Measurements from ENCODE around the gene LHFPL2. TPM values are rescaled to one million over a fixed set of nuclear protein-coding genes. Genes with fewer than 3 reads are reported as not detected.

LHFPL2 gene
- total and polyA plus RNA-seq, 4 experiments from 2014 or later, result 0.25 to 2.7 (median 1.6) TPM

- Mint-ChIP-seq H3K9me3 (peaks cover 0 to 3% (median 0%) of the 10 kb centered on the region in 8 donors), H3K4me1 (no peaks in the 10 kb centered on the region)
- CTCF ChIA-PET (ENCODE audit: partially characterized antibody), result no interaction called here
Measured at GRCh38 chr5:78615697-78616096, 32.9 kb downstream of the LHFPL2 start.

GRCh38 chr5:78614816-78615215 lies 33.8 kb downstream of the LHFPL2 start:
- POLR2A ChIA-PET (ENCODE audit: partially characterized antibody), result no interaction called here
- H3K27me3 ChIP-seq (ENCODE audit: insufficient read depth, low read length), result no peaks in the 10 kb centered on the region
- no peak overlapping the region for H3K27ac Mint-ChIP-seq
- H3K36me3 ChIP-seq (ENCODE audit: insufficient read depth, low read length), result no peaks in the 10 kb centered on the region
- no peaks in the 10 kb centered on the region for H3K9me3 ChIP-seq (ENCODE audit: control insufficient read depth in 1 of 2, low read length in 2 of 2)
- no peak for DNase-seq
- no peaks in the 10 kb centered on the region for H3K4me1 Mint-ChIP-seq
- peaks cover 0 to 5% of the 10 kb centered on the region in 2 donors for H3K27me3 Mint-ChIP-seq
- CTCF ChIA-PET (ENCODE audit: partially characterized antibody), result no interaction called here
- intact Hi-C loops (cut with micrococcal nuclease), result no loop called here
- H3K4me1 ChIP-seq (ENCODE audit: insufficient read depth, low read length), result no peaks in the 10 kb centered on the region
- H3K4me3 Mint-ChIP-seq, result no peak overlapping the region
- no peak overlapping the region for H3K4me3 ChIP-seq (ENCODE audit: low read length in 2 of 2)
- H3K36me3 Mint-ChIP-seq, result no peaks in the 10 kb centered on the region
- H3K9me3 Mint-ChIP-seq, result no peaks in the 10 kb centered on the region
- H3K27ac ChIP-seq (ENCODE audit: low read depth, low read length), result no peak overlapping the region

More at GRCh38 chr5:78615697-78616096, 32.9 kb downstream of the LHFPL2 start:
- Histone ChIP-seq H3K36me3 (ENCODE audit: insufficient read depth, low read length) (no peaks in the 10 kb centered on the region), H3K4me3 (ENCODE audit: low read length in 2 of 2) (no peak overlapping the region), H3K27ac (ENCODE audit: low read depth, low read length) (no peak overlapping the region), H3K4me1 (ENCODE audit: insufficient read depth, low read length) (no peaks in the 10 kb centered on the region), H3K27me3 (ENCODE audit: insufficient read depth, low read length) (no peaks in the 10 kb centered on the region), H3K9me3 (ENCODE audit: control insufficient read depth in 1 of 2, low read length in 2 of 2) (no peaks in the 10 kb centered on the region)
- Mint-ChIP-seq H3K36me3 (no peaks in the 10 kb centered on the region), H3K27me3 (peaks cover 0 to 2% of the 10 kb centered on the region in 2 donors), H3K4me3 (no peak overlapping the region), H3K27ac (no peak overlapping the region)
- no peak for DNase-seq
- intact Hi-C loops (cut with micrococcal nuclease), result no loop called here
- POLR2A ChIA-PET (ENCODE audit: partially characterized antibody), result no interaction called here

- POLR2A ChIA-PET (ENCODE audit: partially characterized antibody), result no interaction called here
- Mint-ChIP-seq H3K4me1 (no peaks in the 10 kb centered on the region), H3K36me3 (no peaks in the 10 kb centered on the region), H3K27me3 (peaks cover 0 to 6% of the 10 kb centered on the region in 2 donors), H3K9me3 (no peaks in the 10 kb centered on the region), H3K27ac (no peak overlapping the region), H3K4me3 (no peak overlapping the region)
- H3K4me1 ChIP-seq (ENCODE audit: insufficient read depth, low read length), result no peaks in the 10 kb centered on the region
- H3K27me3 ChIP-seq (ENCODE audit: insufficient read depth, low read length), result no peaks in the 10 kb centered on the region
- intact Hi-C loops (cut with micrococcal nuclease), result no loop called here
- CTCF ChIA-PET (ENCODE audit: partially characterized antibody), result no interaction called here
- no peak overlapping the region for H3K27ac ChIP-seq (ENCODE audit: low read depth, low read length)
- H3K4me3 ChIP-seq (ENCODE audit: low read length in 2 of 2), result no peak overlapping the region
- H3K9me3 ChIP-seq (ENCODE audit: control insufficient read depth in 1 of 2, low read length in 2 of 2), result no peaks in the 10 kb centered on the region
- DNase-seq, result no peak
- no peaks in the 10 kb centered on the region for H3K36me3 ChIP-seq (ENCODE audit: insufficient read depth, low read length)
Measured at GRCh38 chr5:78613756-78614155, 34.8 kb downstream of the LHFPL2 start.

GRCh38 chr5:78613151-78613533 lies 35.4 kb downstream of the LHFPL2 start:
- Histone ChIP-seq H3K4me3 (ENCODE audit: low read length in 2 of 2) (no peak overlapping the region), H3K4me1 (ENCODE audit: insufficient read depth, low read length) (no peaks in the 10 kb centered on the region), H3K36me3 (ENCODE audit: insufficient read depth, low read length) (no peaks in the 10 kb centered on the region), H3K9me3 (ENCODE audit: control insufficient read depth in 1 of 2, low read length in 2 of 2) (no peaks in the 10 kb centered on the region), H3K27me3 (ENCODE audit: insufficient read depth, low read length) (no peaks in the 10 kb centered on the region), H3K27ac (ENCODE audit: low read depth, low read length) (no peak overlapping the region)
- ChIA-PET POLR2A (ENCODE audit: partially characterized antibody) (no interaction called here), CTCF (ENCODE audit: partially characterized antibody) (no interaction called here)
- peaks cover 0 to 6% of the 10 kb centered on the region in 2 donors for H3K27me3 Mint-ChIP-seq
- H3K4me1 Mint-ChIP-seq, result no peaks in the 10 kb centered on the region
- intact Hi-C loops (cut with micrococcal nuclease), result no loop called here
- no peak for DNase-seq
- no peak overlapping the region for H3K27ac Mint-ChIP-seq
- no peaks in the 10 kb centered on the region for H3K36me3 Mint-ChIP-seq
- no peak overlapping the region for H3K4me3 Mint-ChIP-seq
- no peaks in the 10 kb centered on the region for H3K9me3 Mint-ChIP-seq

- Mint-ChIP-seq H3K27me3 (peaks cover 2 to 8% of the 10 kb centered on the region in 2 donors), H3K36me3 (no peaks in the 10 kb centered on the region), H3K4me3 (no peak overlapping the region), H3K27ac (no peak overlapping the region), H3K9me3 (peaks cover 0 to under 1% (median 0%) of the 10 kb centered on the region in 8 donors), H3K4me1 (no peaks in the 10 kb centered on the region)
- intact Hi-C loops (cut with micrococcal nuclease), result no loop called here
- DNase-seq, result no peak
- Histone ChIP-seq H3K27me3 (ENCODE audit: insufficient read depth, low read length) (no peaks in the 10 kb centered on the region), H3K4me1 (ENCODE audit: insufficient read depth, low read length) (no peaks in the 10 kb centered on the region), H3K27ac (ENCODE audit: low read depth, low read length) (no peak overlapping the region), H3K36me3 (ENCODE audit: insufficient read depth, low read length) (no peaks in the 10 kb centered on the region), H3K4me3 (ENCODE audit: low read length in 2 of 2) (no peak overlapping the region), H3K9me3 (ENCODE audit: control insufficient read depth in 1 of 2, low read length in 2 of 2) (no peaks in the 10 kb centered on the region)
- ChIA-PET CTCF (ENCODE audit: partially characterized antibody) (no interaction called here), POLR2A (ENCODE audit: partially characterized antibody) (no interaction called here)
Measured at GRCh38 chr5:78612227-78613150, 36.1 kb downstream of the LHFPL2 start.

GRCh38 chr5:78611126-78611605 lies 37.4 kb downstream of the LHFPL2 start:
- POLR2A ChIA-PET (ENCODE audit: partially characterized antibody), result no interaction called here
- CTCF ChIA-PET (ENCODE audit: partially characterized antibody), result no interaction called here
- intact Hi-C loops (cut with micrococcal nuclease), result no loop called here
- Histone ChIP-seq H3K27me3 (ENCODE audit: insufficient read depth, low read length) (no peaks in the 10 kb centered on the region), H3K27ac (ENCODE audit: low read depth, low read length) (no peak overlapping the region), H3K4me3 (ENCODE audit: low read length in 2 of 2) (no peak overlapping the region), H3K36me3 (ENCODE audit: insufficient read depth, low read length) (no peaks in the 10 kb centered on the region), H3K4me1 (ENCODE audit: insufficient read depth, low read length) (no peaks in the 10 kb centered on the region), H3K9me3 (ENCODE audit: control insufficient read depth in 1 of 2, low read length in 2 of 2) (no peaks in the 10 kb centered on the region)
- Mint-ChIP-seq H3K4me1 (no peaks in the 10 kb centered on the region), H3K27me3 (peaks cover 4 to 8% of the 10 kb centered on the region in 2 donors), H3K4me3 (no peak overlapping the region), H3K9me3 (peaks cover 0 to 2% (median 0%) of the 10 kb centered on the region in 8 donors), H3K36me3 (no peaks in the 10 kb centered on the region), H3K27ac (no peak overlapping the region)
- no peak for DNase-seq

- H3K4me3 Mint-ChIP-seq, result no peak overlapping the region
- H3K27ac Mint-ChIP-seq, result no peak overlapping the region
- Histone ChIP-seq H3K36me3 (ENCODE audit: insufficient read depth, low read length) (no peaks in the 10 kb centered on the region), H3K27ac (ENCODE audit: low read depth, low read length) (no peak overlapping the region), H3K4me1 (ENCODE audit: insufficient read depth, low read length) (no peaks in the 10 kb centered on the region), H3K27me3 (ENCODE audit: insufficient read depth, low read length) (no peaks in the 10 kb centered on the region), H3K9me3 (ENCODE audit: control insufficient read depth in 1 of 2, low read length in 2 of 2) (no peaks in the 10 kb centered on the region), H3K4me3 (ENCODE audit: low read length in 2 of 2) (no peak overlapping the region)
- peaks cover 7 to 9% of the 10 kb centered on the region in 2 donors for H3K27me3 Mint-ChIP-seq
- intact Hi-C loops (cut with micrococcal nuclease), result no loop called here
- peaks cover 0 to 2% (median 0%) of the 10 kb centered on the region in 8 donors for H3K9me3 Mint-ChIP-seq
- no peaks in the 10 kb centered on the region for H3K36me3 Mint-ChIP-seq
- POLR2A ChIA-PET (ENCODE audit: partially characterized antibody), result no interaction called here
- H3K4me1 Mint-ChIP-seq, result no peaks in the 10 kb centered on the region
- CTCF ChIA-PET (ENCODE audit: partially characterized antibody), result no interaction called here
- no peak for DNase-seq
Measured at GRCh38 chr5:78610636-78611035, 37.9 kb downstream of the LHFPL2 start.

All from CD4-positive, alpha-beta memory T cell (primary cell).